Trophoblast cell (in vitro differentiated cells and primary cell): Measurements from ENCODE around the gene ZNF684.
A peak's percentile ranks its signal among the peaks of the same experiment; 100 is the strongest.

Experiments
- DNase-seq, 2 donors: peaks; one replicate each; pipeline ENCODE4 v3.0.0-alpha.2; 2016
- H2AFZ ChIP-seq: 2 replicates; pipeline ENCODE4 v1.6.1; 2013; ENCODE audit warnings: low read length, moderate library complexity, mild to moderate bottlenecking; ENCODE audit not compliant: insufficient read depth, poor library complexity
- H2AK5ac ChIP-seq: 2 replicates; pipeline ENCODE4 v1.6.1; 2013; ENCODE audit warnings: mild to moderate bottlenecking, low read length
- H2BK120ac ChIP-seq: 2 replicates; pipeline ENCODE4 v1.6.1; 2013; ENCODE audit warnings: low read length, mild to moderate bottlenecking, moderate library complexity; ENCODE audit not compliant: insufficient read depth, poor library complexity
- H2BK12ac ChIP-seq: 2 replicates; pipeline ENCODE4 v1.6.1; 2013; ENCODE audit warnings: mild to moderate bottlenecking, low read length, moderate library complexity
- H2BK5ac ChIP-seq: 2 replicates; pipeline ENCODE4 v1.6.1; 2013; ENCODE audit warnings: low read length, low read depth, moderate library complexity, mild to moderate bottlenecking; ENCODE audit not compliant: poor library complexity
- H3K14ac ChIP-seq: 2 replicates; pipeline ENCODE4 v1.6.1; 2013; ENCODE audit warnings: mild to moderate bottlenecking, low read length
- H3K18ac ChIP-seq: 2 replicates; pipeline ENCODE4 v1.6.1; 2013; ENCODE audit warnings: mild to moderate bottlenecking, low read length
- H3K23ac ChIP-seq: 2 replicates; pipeline ENCODE4 v1.6.1; 2013; ENCODE audit warnings: low read length
- H3K27ac ChIP-seq: 2 replicates; pipeline ENCODE4 v1.5.1; 2013; ENCODE audit warnings: low read depth, mild to moderate bottlenecking, inconsistent platforms, low read length, moderate library complexity
- H3K27me3 ChIP-seq: 2 replicates; pipeline ENCODE4 v1.6.1; 2013; ENCODE audit warnings: inconsistent platforms, mild to moderate bottlenecking, low read length, moderate library complexity; ENCODE audit not compliant: insufficient read depth
- H3K36me3 ChIP-seq, 2 experiments: 1 replicate in 1 of 2; 2 replicates in 1 of 2; pipeline ENCODE4 v1.6.1; 2013; ENCODE audit warnings: low read length in 2 of 2, mild to moderate bottlenecking in 2 of 2, moderate library complexity in 1 of 2; ENCODE audit not compliant: insufficient read depth in 2 of 2, control insufficient read depth in 1 of 2
- H3K4ac ChIP-seq: 2 replicates; pipeline ENCODE4 v1.6.1; 2013; ENCODE audit warnings: low read depth, mild to moderate bottlenecking, low read length, moderate library complexity
- H3K4me1 ChIP-seq, 2 experiments: 1 replicate in 1 of 2; 2 replicates in 1 of 2; pipeline ENCODE4 v1.6.1; 2013; ENCODE audit warnings: low read length in 2 of 2, mild to moderate bottlenecking in 2 of 2, moderate library complexity in 1 of 2; ENCODE audit not compliant: insufficient read depth in 2 of 2, control insufficient read depth in 1 of 2
- H3K4me2 ChIP-seq: 2 replicates; pipeline ENCODE4 v1.6.1; 2013; ENCODE audit warnings: inconsistent platforms, mild to moderate bottlenecking, low read length, moderate library complexity
- H3K4me3 ChIP-seq: 2 replicates; pipeline ENCODE4 v1.5.1; 2013; ENCODE audit warnings: mild to moderate bottlenecking, low read depth, low read length, inconsistent platforms
- H3K79me1 ChIP-seq: one replicate; pipeline ENCODE4 v1.6.1; 2013; ENCODE audit warnings: low read length
- H3K79me2 ChIP-seq: 2 replicates; pipeline ENCODE4 v1.6.1; 2013; ENCODE audit warnings: low read length, mild to moderate bottlenecking; ENCODE audit not compliant: control insufficient read depth, insufficient read depth, poor library complexity
- H3K9ac ChIP-seq: 2 replicates; pipeline ENCODE4 v1.6.1; 2013; ENCODE audit warnings: mild to moderate bottlenecking, low read length
- H3K9me3 ChIP-seq: 2 replicates; pipeline ENCODE4 v1.6.1; 2013; ENCODE audit warnings: low read depth, mild to moderate bottlenecking, control low read depth, inconsistent platforms, low read length; ENCODE audit not compliant: insufficient read depth
- H4K12ac ChIP-seq: 2 replicates; pipeline ENCODE4 v1.6.1; 2013; ENCODE audit warnings: low read depth, mild to moderate bottlenecking, low read length, moderate library complexity
- H4K8ac ChIP-seq: 2 replicates; pipeline ENCODE4 v1.6.1; 2013; ENCODE audit warnings: low read depth, mild to moderate bottlenecking, low read length, moderate library complexity
- H4K91ac ChIP-seq: one replicate; pipeline ENCODE4 v1.6.1; 2013; ENCODE audit warnings: low read depth, mild to moderate bottlenecking, low read length, moderate library complexity
- WGBS: extraction: QIAGEN DNeasy Blood & Tissue Kit; methylation state at CpG from one replicate; pipeline ENCODE4 v1.1.7; 2013; ENCODE audit warnings: missing lambda C conversion rate; ENCODE audit not compliant: insufficient read length, insufficient coverage; ENCODE audit errors: extremely low coverage; 5-methylcytosine and 5-hydroxymethylcytosine counted together

ZNF684 gene

DNA sequence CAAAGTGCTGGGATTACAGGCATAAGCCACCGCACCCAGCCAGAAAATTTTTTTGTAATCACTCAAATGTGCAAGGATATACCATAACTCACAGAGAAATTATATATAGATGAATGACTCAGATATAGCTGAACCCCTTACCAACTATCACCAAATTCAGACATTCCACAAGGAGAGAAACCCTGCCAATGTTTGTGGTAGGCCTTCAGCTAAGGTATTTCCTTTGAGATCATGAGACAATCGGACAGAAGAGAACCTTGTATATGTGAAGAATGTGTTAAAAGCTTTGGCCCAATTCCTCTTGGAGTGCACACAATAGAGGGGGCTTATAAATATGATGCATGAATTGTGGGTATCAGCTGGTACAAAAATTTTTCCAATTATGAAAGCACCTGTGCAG, 50.7 kb downstream of the ZNF684 start:
- no peak overlapping the region for H3K4ac ChIP-seq
- no peak overlapping the region for H3K23ac ChIP-seq
- H2AFZ ChIP-seq, result no peak overlapping the region
- H3K79me2 ChIP-seq, result no peaks in the 10 kb centered on the region
- no CpG with 5 or more reads among the region's 2 CpGs for WGBS
- H4K91ac ChIP-seq, result no peak overlapping the region
- H3K4me3 ChIP-seq, result no peak overlapping the region
- H3K9ac ChIP-seq, result no peak overlapping the region
- H2BK12ac ChIP-seq, result no peak overlapping the region
- no peak overlapping the region for H3K14ac ChIP-seq
- no peak overlapping the region for H2BK120ac ChIP-seq
- H2AK5ac ChIP-seq, result no peak overlapping the region
- H4K8ac ChIP-seq, result no peak overlapping the region
- no peak overlapping the region for H3K27ac ChIP-seq
- no peak overlapping the region for H4K12ac ChIP-seq
- H3K9me3 ChIP-seq, result no peaks in the 10 kb centered on the region
- H3K36me3 ChIP-seq, result no peaks in the 10 kb centered on the region
- H3K79me1 ChIP-seq, result no peaks in the 10 kb centered on the region
- DNase-seq, result no peak
- H3K4me1 ChIP-seq, result no peaks in the 10 kb centered on the region
- H3K4me2 ChIP-seq, result no peak overlapping the region
- H3K18ac ChIP-seq, result no peak overlapping the region
- no peak overlapping the region for H2BK5ac ChIP-seq
- H3K27me3 ChIP-seq, result no peaks in the 10 kb centered on the region

DNA sequence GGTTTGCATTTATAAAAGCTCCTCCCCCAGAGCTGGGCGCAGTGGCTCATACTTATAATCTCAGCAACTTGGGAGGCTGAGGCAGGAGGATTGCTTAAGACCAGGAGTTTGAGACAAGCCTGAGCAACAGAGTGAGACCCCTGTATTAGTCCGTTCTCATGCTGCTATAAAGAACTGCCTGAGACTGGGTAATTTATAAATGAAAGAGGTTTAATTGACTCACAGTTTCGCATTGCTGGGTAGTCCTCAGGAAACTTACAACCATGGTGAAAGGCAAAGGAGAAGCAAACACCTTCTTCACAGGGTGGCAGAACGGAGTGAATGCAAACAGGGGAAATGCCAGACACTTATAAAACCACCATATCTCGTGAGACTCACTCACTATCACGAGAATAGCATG, 52.5 kb downstream of the ZNF684 start:
- Histone ChIP-seq H3K4ac (no peak overlapping the region), H3K4me2 (no peak overlapping the region), H3K4me1 (no peaks in the 10 kb centered on the region), H3K79me2 (no peaks in the 10 kb centered on the region), H4K8ac (no peak overlapping the region), H2BK5ac (no peak overlapping the region), H2AK5ac (no peak overlapping the region), H3K79me1 (no peaks in the 10 kb centered on the region), H3K4me3 (no peak overlapping the region), H3K9me3 (no peaks in the 10 kb centered on the region), H2AFZ (no peak overlapping the region), H3K27me3 (no peaks in the 10 kb centered on the region), H2BK12ac (no peak overlapping the region), H3K18ac (no peak overlapping the region), H4K12ac (no peak overlapping the region), H3K27ac (no peak overlapping the region), H3K14ac (no peak overlapping the region), H2BK120ac (no peak overlapping the region), H4K91ac (no peak overlapping the region), H3K23ac (no peak overlapping the region), H3K9ac (no peak overlapping the region), H3K36me3 (no peaks in the 10 kb centered on the region)
- DNase-seq, result no peak
- no CpG with 5 or more reads among the region's 6 CpGs for WGBS

DNA sequence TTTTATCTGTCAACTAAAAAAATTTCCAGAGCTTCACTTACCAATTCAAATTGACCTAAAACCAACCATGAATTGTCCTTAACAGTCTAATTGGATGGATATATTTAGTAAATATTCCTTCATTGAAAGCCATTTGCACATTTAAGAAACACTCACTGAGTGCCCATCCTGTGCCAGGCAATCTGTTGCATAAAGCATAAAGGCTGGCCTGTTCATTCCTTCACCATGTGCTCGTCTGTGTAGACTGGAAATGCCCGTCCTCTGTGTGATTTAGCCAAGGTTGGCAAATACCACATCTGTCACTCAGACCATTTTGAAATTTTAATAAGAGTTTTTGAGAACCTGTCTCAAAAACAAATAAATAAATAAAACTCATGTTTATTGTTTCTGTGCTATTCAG, 57.1 kb downstream of the ZNF684 start:
- Histone ChIP-seq H3K9ac (no peak overlapping the region), H4K12ac (no peak overlapping the region), H2BK120ac (no peak overlapping the region), H3K9me3 (no peaks in the 10 kb centered on the region), H3K79me2 (no peaks in the 10 kb centered on the region), H3K4me2 (no peak overlapping the region), H3K14ac (no peak overlapping the region), H3K4me1 (no peaks in the 10 kb centered on the region), H3K23ac (no peak overlapping the region), H3K36me3 (no peaks in the 10 kb centered on the region), H3K79me1 (no peaks in the 10 kb centered on the region), H2AFZ (no peak overlapping the region), H3K4ac (no peak overlapping the region), H2BK12ac (no peak overlapping the region), H3K18ac (no peak overlapping the region), H4K91ac (no peak overlapping the region), H2BK5ac (no peak overlapping the region), H4K8ac (no peak overlapping the region), H3K27me3 (no peaks in the 10 kb centered on the region), H3K27ac (no peak overlapping the region), H2AK5ac (no peak overlapping the region), H3K4me3 (no peak overlapping the region)
- DNase-seq, result no peak
- no CpG with 5 or more reads among the region's 2 CpGs for WGBS

DNA sequence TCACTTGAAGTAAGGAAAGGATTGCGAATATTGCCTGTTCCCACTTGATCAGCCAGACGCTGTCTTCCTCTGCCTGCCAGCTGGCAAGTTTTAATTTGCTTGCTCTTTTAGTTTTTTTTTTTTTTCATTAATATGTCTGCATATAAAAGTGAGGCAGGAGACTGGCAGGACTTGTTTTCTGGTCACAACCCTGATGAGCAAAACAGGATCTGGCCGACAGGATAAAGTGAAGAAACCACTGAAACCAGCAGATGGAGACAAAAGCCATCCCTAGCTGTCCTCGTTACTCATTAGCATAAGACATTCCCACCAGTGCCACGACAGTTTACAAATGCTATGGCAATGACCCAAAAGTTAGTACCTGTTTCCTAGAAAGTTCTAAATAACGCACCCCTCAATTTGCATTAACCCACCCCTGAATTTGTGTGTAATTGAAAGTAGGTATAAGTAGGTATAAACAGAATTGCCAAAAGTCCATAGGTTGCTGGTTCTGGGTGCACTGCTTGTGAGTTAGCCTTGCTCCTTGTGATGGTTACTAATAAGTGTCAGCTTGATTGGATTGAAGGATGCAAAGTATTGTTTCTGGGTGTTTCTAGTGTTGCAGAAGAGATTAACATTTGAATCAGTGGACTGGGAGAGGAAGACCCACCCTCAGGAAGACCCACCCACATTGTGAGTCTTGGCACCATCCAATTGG, 60.8 kb downstream of the ZNF684 start:
- H2AFZ ChIP-seq, result no peak overlapping the region
- H3K9ac ChIP-seq, result no peak overlapping the region
- H2BK120ac ChIP-seq, result no peak overlapping the region
- no peak overlapping the region for H3K14ac ChIP-seq
- H4K91ac ChIP-seq, result no peak overlapping the region
- no peak overlapping the region for H3K4me2 ChIP-seq
- H3K79me1 ChIP-seq, result no peaks in the 10 kb centered on the region
- H4K12ac ChIP-seq, result no peak overlapping the region
- no peak overlapping the region for H3K4me3 ChIP-seq
- no peaks in the 10 kb centered on the region for H3K36me3 ChIP-seq
- H3K4me1 ChIP-seq, result no peaks in the 10 kb centered on the region
- DNase-seq, result peak in 1 of 2 donors; percentile 35
- no peak overlapping the region for H4K8ac ChIP-seq
- H2BK5ac ChIP-seq, result no peak overlapping the region
- H3K23ac ChIP-seq, result no peak overlapping the region
- H3K18ac ChIP-seq, result no peak overlapping the region
- no peak overlapping the region for H2BK12ac ChIP-seq
- H2AK5ac ChIP-seq, result no peak overlapping the region
- no CpG with 5 or more reads among the region's 6 CpGs for WGBS
- no peak overlapping the region for H3K4ac ChIP-seq
- H3K27ac ChIP-seq, result no peak overlapping the region
- H3K79me2 ChIP-seq, result no peaks in the 10 kb centered on the region
- no peaks in the 10 kb centered on the region for H3K27me3 ChIP-seq
- peaks cover 4% of the 10 kb centered on the region for H3K9me3 ChIP-seq
